NAMALWA (cell line): Measurements from ENCODE around the gene TOLLIP.
"Not testable (repeated sequence)": the region's sequence is repeated elsewhere in the genome, so short reads cannot be mapped to it uniquely, and the experiment has no call there.

ENCODE experiments used
- DNase-seq: peaks from one replicate; pipeline ENCODE4 v3.0.0-alpha.2; 2015; ENCODE audit warnings: low spot score

The TOLLIP gene

DNA sequence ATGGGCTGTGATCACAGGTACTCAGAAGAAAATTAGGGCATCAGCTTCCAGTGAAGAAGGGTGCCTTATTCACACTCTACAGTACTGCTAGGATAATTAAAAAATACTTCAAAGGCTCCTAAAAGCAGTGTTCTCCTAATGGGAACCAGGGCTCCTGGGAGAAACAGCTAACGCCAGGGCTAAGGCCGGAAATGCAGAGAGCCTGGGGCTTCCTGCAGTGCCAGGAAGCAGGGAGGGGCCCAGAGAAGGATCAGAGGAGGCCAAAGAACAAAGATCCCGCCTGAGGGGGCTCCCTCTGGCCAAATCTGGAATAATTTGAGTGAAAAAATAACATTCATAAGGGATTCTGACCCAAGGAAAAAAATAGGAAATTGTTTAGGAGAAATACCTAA, 27.5 kb downstream of the TOLLIP start:
- DNase-seq: no peak

DNA sequence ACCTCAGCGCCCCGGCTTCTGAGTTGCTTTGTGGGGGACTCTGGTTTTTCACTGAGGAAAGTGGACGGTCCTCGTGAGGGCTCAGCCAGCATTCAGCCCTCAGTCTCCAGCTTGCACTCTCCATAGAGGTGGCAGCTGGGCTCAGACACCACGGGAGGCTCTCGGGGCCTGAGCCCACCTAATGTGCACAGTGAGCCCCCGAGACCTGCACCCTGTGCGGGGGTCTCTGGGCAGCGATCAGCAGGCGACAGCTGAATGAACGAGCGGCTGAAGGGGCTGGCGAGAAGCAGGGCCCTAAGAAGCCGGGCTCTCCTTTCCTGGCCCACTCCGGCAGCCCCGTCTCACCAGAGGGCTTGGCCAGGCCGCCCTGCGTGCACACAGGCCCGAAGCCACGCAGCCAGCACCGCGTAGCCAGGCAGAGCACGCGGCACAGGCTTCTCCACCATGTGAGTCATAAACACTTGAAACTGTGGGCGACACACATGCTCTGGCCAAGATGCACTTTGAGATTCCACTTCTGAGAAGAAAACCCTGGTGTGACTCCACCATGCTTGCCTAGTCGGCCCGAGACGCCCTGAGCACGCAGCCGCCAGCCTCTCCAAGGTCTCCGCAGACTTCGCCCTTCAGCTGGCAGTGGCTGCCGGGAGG, 28.0 kb downstream of the TOLLIP start:
- no peak for DNase-seq

DNA sequence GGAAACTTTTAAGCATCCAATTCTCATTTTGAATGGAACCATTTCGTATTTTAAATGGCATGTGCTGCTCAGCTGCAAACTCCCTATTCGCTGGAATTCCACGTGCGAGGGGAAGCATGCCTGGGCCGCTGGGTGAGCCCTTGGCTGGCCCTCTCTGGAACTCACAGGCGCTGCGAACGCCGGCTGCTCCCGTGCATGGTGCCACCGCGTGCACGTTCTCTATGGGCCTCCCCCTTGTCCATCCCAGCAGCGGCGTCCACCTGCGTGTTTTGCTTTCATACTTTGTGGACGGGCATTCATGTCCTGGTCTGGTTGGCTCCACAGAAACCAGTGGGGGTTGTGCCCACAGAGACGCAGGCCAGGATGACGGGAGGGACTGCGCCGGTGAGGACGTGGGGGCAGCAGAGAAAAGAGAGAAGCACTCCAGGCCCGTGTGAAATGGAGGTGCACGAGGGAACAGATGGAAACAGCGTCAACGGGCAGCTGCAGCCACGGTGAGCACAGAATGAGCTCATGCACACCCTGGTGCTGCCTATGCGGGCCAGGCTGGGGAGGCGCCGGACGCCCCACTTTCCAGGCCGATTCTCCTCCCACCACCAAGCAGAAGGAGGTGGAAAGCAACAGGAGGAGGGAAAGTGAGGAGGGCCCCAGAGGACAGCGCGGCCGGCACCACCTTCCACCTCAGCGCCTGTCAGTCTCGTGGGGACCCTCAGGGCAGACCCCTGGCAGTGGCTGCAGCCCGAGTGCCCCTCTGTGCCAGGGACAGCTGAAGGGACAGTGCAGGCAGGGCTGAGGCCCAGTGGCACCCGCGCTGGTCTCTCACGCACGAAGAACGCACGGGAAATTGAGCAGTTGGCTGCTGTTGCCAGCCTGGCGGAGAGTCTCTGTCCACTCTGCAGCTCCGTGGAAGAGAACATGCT, 29.1 kb downstream of the TOLLIP start:
- no peak for DNase-seq

DNA sequence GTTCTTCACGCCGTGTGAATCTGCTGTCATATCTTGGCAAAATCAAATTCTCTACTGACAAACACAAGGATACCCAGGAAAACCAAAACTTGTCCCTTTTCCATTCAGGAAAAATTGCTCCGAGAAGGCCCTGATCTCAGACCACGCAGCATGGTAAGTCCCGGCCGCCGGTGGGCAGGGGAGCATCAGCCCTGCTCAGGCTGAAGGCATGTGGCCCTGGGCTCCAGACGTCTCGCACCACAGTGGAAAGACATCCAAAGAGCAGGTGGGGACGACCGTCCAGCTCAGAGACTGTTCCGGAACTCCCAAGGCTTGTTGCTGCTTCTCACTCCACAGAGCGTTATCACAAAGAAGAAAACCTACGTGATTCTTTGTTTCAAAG, 29.8 kb downstream of the TOLLIP start:
- DNase-seq: no peak

DNA sequence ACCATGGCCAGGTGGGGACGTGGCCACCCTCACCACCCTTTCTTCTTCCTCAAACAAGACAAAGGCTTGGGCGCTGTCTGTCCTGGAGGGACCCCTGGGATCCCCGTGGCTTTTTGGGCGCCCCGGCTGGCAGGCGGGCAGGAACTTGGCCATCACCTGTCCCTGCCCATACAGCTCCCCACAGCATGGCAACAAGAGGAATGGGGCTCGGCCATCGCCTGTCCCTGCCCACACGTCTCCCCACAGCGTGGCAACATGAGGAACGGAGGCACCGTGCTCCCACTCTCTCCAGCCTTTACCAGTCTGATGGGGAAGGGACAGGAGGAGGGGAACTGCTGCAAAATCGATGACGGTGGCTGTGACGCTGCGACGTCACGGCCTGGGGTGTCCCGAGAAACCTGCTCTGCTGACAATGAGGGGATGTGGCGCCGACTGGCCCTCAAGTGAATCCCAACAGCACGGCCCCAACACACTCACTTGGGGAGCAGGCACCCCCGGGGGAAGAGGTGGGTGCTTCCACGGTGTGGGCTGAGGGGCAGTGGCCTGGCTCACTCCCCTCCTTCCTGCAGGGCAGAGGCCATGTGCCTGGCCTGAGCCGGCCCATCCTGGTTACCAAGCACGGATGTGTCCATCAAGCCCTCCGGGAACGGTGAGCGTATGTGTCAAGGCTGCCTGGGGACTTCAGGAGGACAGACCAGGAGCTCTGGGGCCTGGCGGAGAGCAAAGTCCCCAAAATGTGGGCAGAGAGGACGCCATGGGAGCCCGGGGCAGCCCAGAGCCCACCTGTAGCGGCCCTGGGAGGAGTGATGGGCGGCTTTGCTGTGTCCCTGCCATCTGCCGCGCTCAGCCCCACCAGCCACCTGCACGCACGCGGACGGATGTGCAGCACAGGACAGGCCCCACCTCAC, 30.4 kb downstream of the TOLLIP start:
- no peak for DNase-seq

DNA sequence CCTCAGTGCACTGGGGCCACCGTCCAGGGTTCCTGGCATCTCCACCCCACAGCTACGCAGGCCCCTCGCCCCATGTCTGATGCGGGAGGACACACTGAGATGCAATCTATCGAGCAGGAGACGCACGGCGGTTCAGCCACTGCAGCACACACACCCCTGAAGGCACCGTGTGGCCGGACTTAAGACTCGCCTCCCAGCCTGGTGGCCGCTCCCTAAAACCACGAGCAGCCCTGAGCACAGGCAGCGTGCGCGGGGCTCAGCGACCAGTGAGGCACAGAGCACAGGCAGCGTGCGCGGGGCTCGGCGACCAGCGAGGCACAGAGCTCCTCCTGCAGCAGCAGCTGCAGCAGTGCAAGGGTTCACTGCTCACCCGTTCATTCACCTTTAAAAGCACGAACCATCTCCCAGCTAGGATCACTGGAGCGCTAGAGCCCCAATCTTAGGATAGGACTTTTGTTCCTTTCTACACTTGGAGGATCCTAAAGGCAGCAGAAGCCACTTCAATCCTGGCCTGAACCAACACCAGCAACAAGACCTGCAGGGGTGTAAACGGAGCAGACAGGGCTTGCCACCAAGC, 31.4 kb downstream of the TOLLIP start:
- no peak for DNase-seq

DNA sequence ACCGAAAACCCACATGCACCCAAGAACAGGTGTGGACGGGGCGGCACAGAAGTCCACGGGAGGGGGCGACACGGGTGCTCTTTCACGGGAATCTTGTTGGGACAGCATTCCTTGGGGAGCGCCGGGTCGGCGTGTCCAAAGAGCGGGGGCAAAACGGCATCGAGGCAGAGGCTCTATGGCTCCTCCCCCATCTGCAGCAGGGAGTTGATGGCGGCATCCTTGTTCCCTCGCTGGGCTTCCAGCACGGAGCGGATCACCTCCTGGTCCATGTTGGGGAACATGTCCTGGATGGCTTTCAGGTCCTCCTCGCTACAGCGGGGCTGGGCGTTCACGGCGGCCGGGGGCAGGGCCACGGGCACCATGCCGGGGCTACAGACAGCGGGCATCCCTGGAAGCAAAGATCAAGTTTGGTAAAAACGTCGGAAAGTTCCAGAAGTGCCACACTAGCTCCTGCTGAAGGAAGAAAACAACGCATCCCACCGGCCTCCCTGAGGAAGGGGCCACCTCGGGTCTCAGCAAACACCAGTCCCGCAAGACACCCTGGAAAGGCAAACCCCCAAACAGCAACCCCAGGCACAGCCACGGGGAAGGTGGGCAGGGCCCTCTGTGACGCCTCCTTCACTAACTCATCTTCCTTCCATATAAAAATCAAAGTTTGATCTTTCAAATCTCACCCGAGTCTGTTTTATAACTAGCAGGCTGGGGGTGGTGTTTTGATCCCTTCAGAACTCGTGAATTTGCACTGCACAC, 32.4 kb downstream of the TOLLIP start:
- DNase-seq: no peak

DNA sequence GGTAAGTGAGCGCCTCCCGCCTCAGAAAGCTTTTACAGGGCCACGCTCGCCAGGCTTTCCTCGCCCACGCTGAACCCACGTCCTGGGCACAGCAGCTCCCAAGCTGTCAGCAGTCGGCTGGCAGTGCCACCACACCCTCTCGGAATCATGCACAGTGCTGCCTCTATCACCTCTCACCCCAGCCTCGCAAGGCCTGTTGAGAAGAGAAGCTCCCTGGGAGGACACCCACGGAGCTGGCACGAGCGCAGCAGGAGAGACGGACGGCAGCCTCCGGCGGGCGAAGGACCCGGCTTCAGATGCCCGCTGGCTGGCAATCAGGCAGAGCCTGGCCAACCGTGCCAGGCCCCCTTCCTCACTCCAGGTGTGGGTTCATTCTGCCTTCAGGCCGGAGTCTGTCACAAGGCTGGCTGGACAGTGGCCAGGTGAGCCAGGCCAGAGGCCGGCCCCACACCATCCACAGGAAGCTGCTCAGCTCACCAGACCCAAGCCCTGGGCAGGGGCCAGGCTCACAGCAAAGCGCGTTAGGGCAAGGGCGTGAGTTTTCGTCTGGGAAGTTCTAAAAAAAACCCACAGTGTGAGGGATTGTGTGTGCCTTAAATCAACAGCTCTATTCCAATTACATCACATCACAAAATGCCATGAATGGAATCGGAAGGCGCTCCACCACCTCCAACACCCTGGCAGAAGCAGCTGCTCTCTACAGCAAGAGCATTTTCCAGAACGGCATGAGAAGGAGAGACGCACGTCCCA, 33.2 kb downstream of the TOLLIP start:
- DNase-seq: no peak

DNA sequence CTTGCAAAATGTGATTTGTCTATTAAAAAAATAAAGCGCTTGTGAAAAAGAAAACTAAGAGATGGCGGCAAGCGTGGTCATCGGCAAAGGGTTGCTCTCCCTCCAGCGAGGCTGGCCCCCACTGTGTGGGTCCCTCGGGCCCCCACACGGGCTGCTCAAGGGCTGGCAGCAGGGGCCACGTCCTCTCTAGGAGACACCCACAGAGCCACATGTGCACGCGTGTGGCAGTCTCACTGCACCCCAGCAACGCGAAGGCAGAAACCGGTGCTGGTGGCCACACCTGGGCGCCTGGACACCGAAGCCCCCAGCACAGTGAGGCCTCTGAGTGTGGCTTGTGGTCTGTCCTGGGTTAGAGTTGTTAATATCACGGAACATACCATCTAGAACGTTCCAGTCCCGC, 34.4 kb downstream of the TOLLIP start:
- DNase-seq: no peak

DNA sequence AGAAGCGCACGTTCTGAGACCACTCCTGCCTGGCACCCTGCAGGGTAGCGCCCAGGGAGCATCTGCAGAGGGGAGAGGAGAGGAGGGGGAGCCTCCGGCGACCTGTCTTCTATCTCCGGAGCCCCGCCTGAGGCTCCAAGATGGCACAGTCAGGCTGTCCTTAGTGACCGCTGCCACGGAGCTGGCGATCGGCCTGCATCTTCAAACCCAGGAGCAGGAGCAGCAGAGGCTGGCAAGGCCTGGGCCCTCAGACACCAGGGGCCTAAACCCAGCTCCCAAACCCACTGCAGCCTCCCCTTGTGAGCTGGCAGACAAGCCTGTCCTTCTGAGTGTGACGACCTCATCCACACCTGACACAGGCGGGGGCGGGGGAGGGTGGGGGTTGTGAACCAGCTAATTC, 34.9 kb downstream of the TOLLIP start:
- DNase-seq: no peak

DNA sequence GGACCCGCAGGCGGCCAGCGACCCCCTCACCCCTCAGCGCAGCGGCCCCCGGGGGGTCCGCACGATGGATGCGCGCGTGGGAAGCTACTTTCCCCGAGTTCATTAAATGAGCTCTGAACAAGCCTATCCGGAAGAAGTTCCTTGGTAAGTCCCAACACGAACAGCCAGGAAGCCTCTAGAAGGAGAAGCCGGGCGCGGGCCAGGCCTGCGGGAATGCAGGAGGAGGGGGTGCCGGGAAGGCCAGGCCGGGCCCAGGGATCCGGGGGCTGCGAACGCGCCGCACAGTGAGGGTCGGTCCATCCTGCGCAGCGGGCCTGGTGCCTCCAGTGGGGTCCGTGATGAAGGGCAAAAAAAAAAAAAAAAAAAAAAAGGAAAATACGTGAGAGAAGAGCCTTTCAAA, 36.9 kb downstream of the TOLLIP start:
- no peak for DNase-seq

DNA sequence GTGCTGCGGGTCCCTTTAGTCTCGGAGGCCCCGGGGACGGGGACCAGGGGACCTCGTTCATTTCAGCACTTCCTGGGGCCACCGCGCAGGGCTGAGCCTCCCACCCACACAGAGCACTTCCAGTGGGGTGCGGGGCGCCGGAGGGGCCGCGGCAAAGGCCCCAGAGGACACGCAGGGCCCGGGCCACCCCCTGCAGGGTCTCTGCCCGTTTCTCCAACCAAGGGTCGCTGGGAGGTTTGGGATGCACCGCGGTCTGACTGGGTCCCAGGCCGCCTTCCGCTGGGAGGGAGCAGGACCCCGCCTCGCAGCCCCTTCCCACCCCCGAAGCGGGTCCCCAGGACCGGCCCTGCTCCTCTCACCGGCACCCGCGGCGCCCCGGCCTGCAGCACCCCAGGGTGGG, 37.5 kb downstream of the TOLLIP start:
- no peak for DNase-seq

DNA sequence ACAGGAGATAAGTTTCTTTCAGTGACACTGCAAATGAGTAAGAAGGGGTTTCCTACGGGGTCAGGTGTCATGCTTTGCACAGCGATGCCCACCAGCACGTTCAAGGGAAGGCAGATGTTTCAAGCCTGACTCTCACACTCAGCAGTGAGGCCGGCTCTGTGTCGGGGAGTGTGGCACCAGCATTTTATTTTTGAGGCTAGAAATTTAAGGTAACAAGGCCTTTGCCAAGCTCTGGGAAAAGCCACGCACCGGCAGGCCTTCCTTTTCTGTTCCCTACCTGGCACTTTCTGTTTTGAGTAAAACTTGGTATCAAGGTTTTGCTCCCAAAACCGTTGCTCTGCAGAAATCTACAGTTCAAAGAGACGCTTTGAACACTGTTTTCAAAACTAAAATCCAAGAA, 38.0 kb downstream of the TOLLIP start:
- DNase-seq: no peak

DNA sequence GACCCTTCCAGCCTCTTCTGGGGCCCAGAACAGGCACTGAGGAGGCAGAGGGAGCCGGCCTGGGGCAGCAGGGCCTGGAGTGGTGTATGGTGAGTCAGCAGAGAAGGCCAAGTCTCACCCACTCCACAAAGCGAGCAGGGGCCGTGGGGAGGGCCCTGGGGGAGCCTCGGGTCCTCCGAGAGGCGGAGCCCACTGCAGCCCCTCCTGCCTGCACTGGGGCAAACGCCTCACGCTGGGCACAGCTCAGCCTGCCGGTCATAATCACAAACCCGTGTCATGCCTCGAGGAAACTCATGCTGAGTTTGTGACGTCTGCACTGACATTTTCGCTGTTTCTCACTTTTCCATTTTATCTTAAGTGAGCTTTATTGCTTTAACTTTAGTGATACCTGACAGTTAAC, 38.4 kb downstream of the TOLLIP start:
- no peak for DNase-seq

DNA sequence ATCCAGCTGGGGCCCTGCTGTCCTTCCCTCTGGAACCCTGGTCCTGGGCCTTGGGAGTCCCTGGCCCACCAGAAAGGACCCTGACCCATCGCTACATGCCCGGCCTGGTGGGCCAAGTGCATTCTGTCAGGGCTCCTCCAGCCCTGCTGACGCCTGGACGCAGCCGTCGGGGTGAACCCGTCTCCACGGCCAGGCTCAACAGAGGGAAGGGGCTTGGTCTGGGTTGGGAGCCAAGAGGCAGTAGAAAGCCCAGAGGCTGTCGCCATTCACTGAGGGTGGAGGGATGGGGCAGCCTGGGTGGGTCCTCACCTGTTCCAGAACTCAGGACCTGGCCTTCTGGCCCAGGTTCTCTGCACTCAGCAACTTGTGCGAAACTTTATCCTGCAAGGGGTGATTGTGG, 39.0 kb downstream of the TOLLIP start:
- no peak for DNase-seq

DNA sequence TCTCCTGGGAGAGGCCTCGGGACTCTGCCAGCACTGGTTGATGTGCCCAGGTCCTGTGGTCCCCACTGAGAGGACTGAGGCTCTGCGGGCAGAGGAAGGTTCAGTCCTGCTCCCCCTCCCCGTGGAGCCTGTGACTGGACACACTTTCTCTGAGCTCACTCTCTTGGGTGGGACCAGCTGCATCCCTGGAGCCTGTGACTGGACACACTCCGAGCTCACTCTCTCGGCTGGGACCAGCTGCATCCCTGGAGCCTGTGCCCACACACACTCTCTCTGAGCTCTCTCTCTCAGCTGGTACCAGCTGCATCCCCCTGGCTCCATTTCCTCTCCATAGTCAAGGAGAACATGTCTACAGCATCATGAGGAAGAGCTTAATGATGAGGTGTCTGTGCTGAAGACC, 39.5 kb downstream of the TOLLIP start:
- no peak for DNase-seq

DNA sequence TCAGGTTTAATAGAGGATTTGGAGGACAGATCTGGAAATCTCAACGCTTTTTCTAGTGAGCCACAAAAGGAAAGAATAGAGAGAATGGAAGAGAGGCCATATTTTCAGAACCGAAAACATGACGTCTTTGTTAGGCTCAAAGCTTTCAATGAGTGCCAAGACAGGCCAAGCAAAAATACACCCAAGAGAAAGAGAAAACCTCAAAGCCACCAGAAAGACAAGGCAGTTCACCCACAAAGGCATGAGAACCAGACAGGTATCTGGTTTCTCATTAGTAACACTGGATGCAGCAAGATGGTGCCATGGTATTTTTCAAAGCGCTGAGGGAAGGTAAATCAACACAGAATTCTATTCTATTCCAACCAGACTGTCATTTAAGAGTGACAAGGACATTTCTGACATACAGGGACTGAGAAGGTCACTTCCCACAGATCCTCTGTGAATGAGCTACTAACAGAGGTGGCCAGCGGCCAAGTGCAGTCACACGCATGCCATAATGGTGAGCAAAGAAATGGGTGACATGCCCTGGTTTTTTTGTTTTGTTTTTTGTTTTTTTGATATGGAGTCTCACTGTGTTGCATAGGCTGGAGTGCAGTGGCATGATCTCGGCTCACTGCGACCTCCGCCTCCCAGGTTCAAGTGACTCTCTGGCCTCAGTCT, 41.9 kb downstream of the TOLLIP start:
- DNase-seq: no peak

DNA sequence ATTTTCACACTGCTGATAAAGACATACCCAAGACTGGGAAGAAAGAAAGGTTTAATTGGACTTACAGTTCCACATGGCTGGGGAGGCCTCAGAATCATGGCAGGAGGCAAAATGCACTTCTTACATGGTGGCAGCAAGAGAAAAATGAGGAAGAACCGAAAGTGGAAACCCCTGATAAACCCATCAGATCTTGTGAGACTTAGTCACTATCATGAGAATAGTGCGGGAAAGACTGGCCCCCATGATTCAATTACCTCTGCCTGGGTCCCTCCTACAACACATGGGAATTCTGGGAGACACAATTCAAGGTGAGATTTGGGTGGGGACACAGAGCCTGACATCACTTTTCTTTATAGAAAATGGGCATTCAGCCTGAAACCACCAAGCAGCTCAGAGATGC, 42.5 kb downstream of the TOLLIP start:
- not testable (repeated sequence) for DNase-seq

DNA sequence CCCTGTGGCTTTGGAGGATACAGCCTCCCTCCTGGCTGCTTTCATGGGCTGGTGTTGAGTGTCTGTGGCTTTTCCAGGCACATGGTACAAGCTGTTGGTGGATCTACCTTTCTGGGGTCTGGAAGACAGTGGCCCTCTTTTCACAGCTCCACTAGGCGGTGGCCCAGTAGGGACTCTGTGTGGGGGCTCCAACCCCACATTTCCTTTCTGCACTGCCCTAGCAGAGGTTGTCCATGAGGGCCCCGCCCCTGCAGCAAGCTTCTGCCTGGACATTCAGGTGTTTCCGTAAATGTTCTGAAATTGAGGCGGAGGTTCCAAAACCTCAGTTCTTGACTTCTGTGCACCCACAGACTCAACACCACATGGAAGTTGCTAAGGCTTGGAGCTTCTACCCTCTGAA, 44.0 kb downstream of the TOLLIP start:
- DNase-seq: not testable (repeated sequence)

DNA sequence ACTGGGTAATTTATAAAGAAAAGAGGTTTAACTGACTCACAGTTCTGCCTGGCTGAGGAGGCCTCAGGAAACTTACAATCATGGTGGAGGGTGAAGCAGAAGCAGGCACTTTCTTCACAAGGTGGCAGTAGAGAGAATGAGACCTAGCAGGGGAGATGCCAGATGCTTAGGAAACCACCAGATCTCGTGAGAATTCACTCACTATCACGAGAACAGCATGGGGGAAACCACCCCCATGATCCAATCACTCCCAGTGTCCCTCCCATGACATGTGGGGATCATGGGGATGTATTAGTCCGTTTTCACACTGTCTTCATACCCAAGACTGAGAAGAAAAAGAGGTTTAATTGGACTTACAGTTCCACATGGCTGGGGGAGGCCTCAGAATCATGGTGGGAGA, 45.0 kb downstream of the TOLLIP start:
- peak; percentile 87 for DNase-seq
